D721Med (cell line): ENCODE data around the gene MEX3D.

Experiments
- DNase-seq: peaks from one replicate; pipeline ENCODE4 v3.0.0; 2011; ENCODE audit warnings: low spot score; ENCODE audit not compliant: insufficient read length
- FAIRE-seq: peaks from 2 replicates; lab custom pipeline; 2011; peaks lifted over from hg19 to GRCh38; lab: Jason Lieb, UNC
- TF ChIP-seq, protein P1 (sequence below): IDR thresholded peaks from 2 replicates; pipeline ENCODE4 v1.5.1; 2012; ENCODE audit warnings: mild to moderate bottlenecking, control low read depth; ENCODE audit not compliant: insufficient read depth; ENCODE audit errors: missing control alignments

Gene MEX3D

DNA sequence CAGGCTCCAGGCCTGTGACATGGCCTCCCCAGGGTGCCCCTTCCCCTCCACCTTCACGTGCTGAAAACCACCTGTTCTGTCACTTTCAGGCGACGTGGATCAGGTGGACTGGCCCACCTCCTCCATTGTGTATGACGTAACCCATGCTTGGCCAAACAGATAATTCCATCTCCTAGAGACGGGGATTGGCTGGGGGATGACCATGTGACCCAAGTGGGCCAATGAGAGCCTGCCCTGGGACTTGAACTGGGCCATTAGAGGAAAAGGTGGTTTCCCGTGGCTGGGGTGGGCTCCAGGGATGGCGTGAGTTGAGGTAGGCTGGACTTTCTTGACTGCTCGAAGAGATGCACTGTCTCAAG lies 51.8 kb downstream of the MEX3D start:
- TF ChIP-seq, protein P1, sequence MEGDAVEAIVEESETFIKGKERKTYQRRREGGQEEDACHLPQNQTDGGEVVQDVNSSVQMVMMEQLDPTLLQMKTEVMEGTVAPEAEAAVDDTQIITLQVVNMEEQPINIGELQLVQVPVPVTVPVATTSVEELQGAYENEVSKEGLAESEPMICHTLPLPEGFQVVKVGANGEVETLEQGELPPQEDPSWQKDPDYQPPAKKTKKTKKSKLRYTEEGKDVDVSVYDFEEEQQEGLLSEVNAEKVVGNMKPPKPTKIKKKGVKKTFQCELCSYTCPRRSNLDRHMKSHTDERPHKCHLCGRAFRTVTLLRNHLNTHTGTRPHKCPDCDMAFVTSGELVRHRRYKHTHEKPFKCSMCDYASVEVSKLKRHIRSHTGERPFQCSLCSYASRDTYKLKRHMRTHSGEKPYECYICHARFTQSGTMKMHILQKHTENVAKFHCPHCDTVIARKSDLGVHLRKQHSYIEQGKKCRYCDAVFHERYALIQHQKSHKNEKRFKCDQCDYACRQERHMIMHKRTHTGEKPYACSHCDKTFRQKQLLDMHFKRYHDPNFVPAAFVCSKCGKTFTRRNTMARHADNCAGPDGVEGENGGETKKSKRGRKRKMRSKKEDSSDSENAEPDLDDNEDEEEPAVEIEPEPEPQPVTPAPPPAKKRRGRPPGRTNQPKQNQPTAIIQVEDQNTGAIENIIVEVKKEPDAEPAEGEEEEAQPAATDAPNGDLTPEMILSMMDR, result no peak
- DNase-seq (no peak), FAIRE-seq (no peak)

DNA sequence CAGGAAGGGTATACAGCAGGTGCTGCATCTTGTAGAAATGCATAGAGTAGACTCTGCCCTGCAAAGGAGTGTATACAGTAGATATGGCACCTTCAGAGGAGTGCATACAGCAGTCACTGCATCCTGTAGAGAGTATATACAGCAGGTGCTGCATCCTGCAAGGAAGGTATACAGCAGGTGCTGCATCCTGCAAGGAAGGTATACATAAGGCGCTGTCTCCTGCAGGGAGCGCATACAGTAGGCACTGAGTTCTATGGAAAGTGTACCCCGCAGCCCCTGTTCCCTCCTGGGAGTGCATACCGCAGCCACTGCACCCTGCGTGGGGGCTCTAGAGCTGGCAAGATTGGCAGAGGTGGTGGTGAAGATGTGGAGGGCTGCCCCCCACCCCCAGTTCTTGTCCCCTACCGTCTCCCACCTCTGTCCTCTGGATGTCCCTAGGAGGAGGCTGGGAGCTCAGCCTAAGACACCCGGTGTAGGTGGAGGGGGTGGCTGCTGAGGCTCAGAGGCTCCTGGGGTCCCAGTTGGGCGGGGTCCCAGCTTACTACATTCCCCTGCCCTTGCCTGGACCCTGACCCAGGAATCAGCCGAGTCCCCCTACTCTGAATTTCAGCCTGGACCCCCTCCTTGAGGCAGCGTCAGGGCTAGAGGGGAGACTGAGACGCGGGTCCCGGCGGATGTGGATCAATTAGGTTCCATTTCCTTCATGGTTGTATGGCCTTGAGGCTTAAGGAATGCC lies 53.0 kb downstream of the MEX3D start:
- DNase-seq, result no peak
- TF ChIP-seq, protein P1, result no peak
- no peak for FAIRE-seq

DNA sequence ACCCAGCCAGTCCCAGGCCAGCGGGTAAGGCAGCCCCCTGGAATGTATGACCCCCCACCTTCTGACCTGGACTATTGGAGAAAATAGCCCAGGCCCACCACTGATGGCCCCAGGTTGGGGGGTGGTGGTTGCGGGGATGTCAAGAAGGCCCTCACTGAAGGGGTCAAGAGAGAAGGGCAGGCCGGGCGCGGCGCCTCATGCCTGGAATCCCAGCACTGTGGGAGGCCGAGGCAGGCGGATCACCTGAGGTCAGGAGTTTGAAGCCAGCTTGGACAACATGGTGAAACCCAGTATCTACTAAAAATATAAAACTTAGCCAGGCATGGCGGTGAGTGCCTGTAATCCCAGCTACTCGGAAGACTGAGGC lies 53.8 kb downstream of the MEX3D start:
- TF ChIP-seq, protein P1, result no peak
- no peak for FAIRE-seq
- DNase-seq, result no peak

DNA sequence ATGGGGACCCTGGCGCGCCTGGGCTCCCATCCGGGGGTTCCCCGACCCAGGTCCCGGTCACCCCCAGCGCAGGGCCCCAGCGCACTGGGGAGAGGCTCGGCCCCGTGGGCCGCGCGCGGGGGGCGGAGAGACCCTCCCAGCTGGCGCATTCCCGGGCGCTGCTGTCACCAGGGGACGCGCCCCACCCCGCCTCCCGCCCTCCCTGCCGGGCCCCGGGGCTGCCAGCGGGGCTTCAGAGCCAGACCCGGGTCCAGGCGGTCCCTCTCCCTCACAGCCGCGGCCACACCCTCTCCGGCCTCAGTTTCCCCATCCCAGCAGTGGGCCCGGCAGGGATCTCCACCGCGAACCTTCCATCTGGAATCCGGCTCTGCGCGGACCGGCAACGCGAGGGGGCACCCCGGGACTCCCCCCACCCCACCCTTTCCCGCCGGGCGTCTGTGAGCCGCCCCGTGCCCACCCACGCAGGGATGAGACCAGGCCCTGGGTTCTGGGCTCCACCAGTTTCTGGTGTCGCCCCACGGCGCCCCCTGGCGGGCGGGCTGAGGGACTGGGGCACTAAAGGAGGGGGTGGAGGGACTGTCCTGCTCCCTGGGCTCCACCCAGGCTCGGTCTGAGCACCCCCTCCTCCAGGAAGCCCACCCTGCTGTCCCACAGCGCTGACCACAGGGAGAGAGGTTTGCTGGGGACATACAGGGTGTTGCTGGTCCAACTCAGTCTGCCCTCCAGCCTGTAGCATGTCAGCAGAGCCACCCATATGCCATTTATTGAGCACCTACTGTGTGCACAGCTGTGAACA lies 54.4 kb downstream of the MEX3D start:
- DNase-seq (no peak), FAIRE-seq (no peak)
- TF ChIP-seq, protein P1, result peak; percentile 33

DNA sequence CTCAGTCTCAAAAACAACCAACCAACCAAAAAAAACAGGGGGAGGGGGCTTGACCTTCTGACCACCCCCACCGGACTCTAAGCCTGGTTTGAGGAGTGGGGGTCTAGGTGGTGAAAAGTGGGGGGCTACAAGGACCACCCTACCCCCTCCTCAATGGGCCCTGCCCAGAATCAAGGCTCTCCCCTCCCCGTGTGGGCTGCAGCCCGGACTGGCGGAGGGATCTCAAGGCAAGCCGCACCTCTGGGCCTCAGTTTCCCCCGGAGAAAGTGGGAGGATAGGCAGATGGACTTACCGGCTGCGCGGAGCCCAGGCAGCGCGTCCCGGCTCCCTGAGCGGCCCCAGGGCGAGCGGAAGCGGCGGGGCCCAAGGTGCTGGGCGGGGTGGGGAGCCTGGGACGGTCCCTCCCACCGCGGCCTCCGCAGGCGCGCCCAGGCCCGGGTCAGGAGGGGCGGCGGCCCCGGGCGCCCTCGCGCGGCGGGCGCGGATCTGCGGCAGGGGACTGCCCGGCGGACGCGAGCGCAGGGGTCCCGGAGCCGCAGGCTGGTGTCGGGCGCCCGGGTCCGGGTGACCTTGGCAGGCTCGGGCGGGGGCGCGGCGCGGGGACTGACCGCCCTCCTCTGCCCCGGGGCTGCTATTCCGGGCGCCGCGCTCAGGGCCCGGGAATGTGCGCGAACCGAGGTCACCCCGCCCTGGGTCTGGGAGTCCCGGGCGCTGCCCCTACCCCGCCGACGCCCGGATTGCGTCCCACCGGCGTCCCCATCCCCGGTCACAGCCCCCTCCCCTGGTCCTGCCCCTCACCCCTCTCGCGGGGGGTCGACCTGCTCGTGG lies 55.2 kb downstream of the MEX3D start, which contains the start of gene ADAMTSL5:
Gene ADAMTSL5, minus strand, starts transcription at position 349 of the 828 bp plus-strand sequence. CDS start 2,076 bp downstream, outside the sequence.
- DNase-seq, result no peak
- TF ChIP-seq, protein P1, result peak; percentile 18
- no peak for FAIRE-seq

DNA sequence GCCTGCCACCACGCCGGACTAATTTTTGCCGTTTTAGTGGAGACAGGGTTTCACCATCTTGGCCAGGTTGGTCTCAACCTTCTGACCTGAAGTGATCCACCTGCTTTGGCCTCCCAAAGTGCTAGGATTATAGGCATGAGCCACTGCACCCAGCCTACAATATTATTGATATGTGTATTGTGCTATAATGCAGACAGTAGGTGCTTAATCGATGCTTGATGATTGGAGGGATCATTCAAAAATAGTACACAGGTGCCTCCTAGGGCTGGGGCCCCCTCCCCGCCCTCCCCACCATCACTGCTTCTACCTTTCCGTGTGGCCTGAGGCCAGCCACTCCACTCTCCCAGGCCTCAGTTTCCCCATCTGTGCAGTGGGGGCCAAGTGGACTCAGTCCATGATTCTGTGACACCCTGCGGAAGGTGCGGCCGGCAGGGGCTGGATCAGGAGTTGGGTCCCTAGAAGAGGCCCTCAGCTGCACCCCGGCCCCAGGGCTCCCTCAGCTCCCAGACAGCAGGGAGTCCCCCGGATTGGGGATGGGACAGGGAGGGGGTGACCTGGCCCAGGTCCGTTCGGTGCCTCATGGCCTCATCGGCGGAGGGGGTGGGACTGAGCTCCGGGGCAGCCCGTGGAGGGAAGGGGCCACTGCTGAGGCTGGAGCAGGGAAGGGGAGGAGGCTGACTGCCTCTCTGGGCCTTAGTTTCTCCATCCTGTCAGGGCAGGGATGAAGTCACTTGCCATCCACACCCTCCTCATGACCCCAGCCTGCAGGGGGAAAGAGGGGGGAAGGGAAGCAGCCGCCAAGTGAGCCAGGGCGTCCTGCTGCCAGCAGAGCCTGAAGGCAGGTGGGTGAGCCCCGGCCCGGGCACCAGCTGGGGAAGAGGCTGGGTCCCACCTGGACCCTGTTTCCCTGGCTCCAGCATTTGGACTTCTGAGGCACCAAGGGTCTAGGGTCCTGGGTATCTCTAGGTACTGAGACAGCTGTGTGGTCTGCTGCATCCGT lies 56.5 kb downstream of the MEX3D start:
- DNase-seq (no peak), FAIRE-seq (no peak)
- TF ChIP-seq, protein P1, result no peak
